ENCODE data around the gene AGPAT1.
"Not testable (repeated sequence)": the region's sequence is repeated elsewhere in the genome, so short reads cannot be mapped to it uniquely, and the experiment has no call there.

DNA sequence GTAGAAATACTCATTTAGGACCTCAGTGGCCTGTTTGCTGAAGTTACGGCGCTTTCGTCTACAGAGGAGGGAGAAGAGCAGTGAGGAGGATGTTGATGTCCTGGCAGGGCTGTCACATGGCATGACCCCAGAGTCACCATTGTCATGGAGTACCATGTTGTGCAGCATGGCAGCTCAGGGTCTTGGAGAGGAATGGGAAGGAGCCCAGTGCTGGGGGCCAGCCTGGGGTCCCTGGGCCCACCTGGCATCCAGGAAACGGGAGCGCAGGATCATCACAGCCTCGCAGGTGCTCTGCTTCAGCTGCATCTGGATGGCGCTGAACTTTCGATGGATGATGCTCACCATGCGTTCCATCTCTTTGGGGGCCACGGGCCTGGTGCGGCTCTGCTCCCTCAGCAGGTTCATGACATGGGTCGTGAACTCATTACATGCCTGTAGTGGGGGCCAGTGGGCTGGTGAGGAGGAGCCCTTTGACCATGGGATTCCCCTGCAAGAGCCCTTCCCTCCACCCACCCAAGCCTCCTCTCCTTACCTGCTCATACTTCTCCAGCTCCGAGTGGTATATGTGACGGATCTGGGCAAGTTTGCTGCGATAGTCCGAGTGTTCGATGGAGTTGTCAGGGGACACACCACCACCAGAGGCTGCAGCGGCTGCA lies 12.0 kb upstream of the AGPAT1 start:
- TF ChIP-seq POLR2AphosphoS5 (IDR thresholded peaks at IDR 0.05; ENCODE audit: borderline replicate concordance, low read depth, low read length); EZH2 (IDR thresholded peaks at IDR 0.05): not testable (repeated sequence)
